ENCODE measurements around the gene ZIC1.

DNA sequence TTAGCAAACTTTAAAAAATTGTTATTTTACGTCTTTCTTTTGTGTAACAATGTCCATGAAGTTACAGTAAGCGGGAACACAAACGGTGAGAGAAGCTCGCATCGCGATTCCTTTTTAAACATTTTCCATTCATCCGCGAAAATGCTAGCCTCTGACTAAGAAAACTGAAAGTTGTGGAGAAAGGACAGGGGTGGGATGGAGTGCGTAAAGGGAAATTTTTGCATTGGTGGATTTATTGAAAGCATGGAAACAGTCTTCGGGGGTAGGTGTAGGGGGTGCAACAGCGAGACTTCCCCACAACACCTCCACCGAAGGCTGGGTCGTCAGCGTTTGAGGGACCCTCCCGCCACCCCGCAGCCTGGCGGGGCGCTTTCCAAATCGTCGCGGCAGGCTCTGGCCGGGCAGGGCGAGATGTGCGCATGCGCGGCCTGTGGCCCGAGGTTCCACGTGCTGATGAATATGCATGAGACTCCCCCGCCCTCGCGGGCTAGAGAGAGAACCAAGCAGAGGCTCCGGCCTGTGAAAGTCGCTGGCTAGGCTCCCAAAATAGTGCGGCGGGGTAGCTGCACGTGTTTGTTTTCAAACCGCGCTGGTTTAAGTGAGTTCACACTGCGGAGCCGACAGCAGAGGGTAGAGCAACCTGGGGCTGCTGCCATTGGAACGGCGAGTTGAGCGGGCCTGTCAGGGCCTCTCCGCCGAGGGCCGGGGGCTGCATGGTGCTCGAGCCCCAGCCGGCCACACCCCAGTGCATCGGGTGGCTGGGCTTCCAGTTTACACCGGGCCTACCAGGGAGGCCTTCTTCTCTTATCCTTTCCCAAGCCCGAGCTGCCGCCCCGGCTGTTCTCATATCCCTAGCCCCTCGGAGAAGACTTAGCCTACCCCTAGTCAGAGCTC is 9.9 kb downstream of the ZIC1 start:
- TF ChIP-seq REST (IDR thresholded peaks at IDR 0.05; ENCODE audit: insufficient replicate concordance, low read depth) (no peak), POLR2AphosphoS5 (IDR thresholded peaks at IDR 0.05; ENCODE audit: low read depth) (no peak)
